ENCODE measurements around the gene DYNC1I2. TPM values are rescaled to one million over a fixed set of nuclear protein-coding genes. Genes with fewer than 3 reads are reported as not detected.

Gene DYNC1I2
- total and polyA plus RNA-seq, 2 of the 4 experiments (the other 2 are of a cell fraction), result 110 to 114 TPM

DNA sequence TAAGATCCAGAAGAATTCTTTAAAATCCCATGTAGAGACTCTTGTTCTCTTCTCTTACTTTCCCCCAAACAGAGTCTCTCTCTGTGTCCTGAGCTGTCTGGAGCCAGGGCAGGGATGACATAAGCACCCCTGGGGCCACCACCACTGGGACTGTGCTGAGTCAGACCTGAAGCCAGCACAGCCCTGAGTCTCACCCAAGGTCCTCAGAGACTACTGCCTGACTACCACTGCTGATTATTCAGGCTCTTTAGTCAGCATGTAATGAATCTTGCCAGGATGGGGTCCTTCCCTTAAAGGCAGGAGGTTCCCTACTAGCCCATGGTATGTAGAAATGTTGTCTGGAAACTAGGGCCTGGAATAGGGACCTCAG is 34.9 kb upstream of the DYNC1I2 start:
- Histone ChIP-seq H2BK20ac (ENCODE audit: low read depth, low read length) (no peak overlapping the region), H3K79me1 (ENCODE audit: low read depth in 1 of 2, low read length in 2 of 2) (no peaks in the 10 kb centered on the region), H3K4me1 (ENCODE audit: control insufficient read depth, insufficient read depth, low read length) (no peaks in the 10 kb centered on the region), H3K9me1 (ENCODE audit: insufficient read depth, low read length) (no peaks in the 10 kb centered on the region), H4K20me1 (ENCODE audit: insufficient read depth, low read length) (no peaks in the 10 kb centered on the region), H3K9me3 (ENCODE audit: control insufficient read depth, insufficient read depth, low read length) (peaks cover 2% of the 10 kb centered on the region; the same call in 1 of the 2 replicates), H2BK120ac (ENCODE audit: low read depth, low read length) (no peak overlapping the region), H4K8ac (ENCODE audit: low read depth in 2 of 2, low read length in 2 of 2) (no peak overlapping the region), H2BK5ac (ENCODE audit: low read depth, low read length, poor library complexity, severe bottlenecking) (no peak overlapping the region), H3K4ac (ENCODE audit: low read depth, low read length) (no peak overlapping the region), H3K4me2 (ENCODE audit: low read depth, low read length) (no peak overlapping the region), H3K27me3 (ENCODE audit: control insufficient read depth, insufficient read depth, low read length) (peaks cover 7% of the 10 kb centered on the region), H2AK9ac (replicated peaks; ENCODE audit: low read depth, low read length, poor library complexity) (no peak overlapping the region), H3K27ac (ENCODE audit: insufficient read depth, low read length) (no peak overlapping the region), H3K14ac (replicated peaks; ENCODE audit: low read depth, low read length) (no peak overlapping the region), H3K23ac (ENCODE audit: low read depth, low read length) (no peak overlapping the region), H3K56ac (ENCODE audit: extremely low read depth, insufficient read depth, low read length) (no peak overlapping the region), H2AK5ac (ENCODE audit: low read depth, low read length) (no peak overlapping the region), H2AFZ (replicated peaks; ENCODE audit: low read length, poor library complexity) (no peak overlapping the region), H4K5ac (ENCODE audit: low read depth, low read length) (no peak overlapping the region), H3K9ac (ENCODE audit: low read depth, low read length) (no peak overlapping the region), H3K18ac (ENCODE audit: low read depth, low read length) (no peak overlapping the region), H4K91ac (ENCODE audit: insufficient read depth, low read depth, low read length) (no peak overlapping the region), H2BK15ac (ENCODE audit: low read depth, low read length) (no peak overlapping the region), H3K4me3 (ENCODE audit: insufficient read depth, low read depth, low read length) (no peak overlapping the region), H3K36me3 (ENCODE audit: control insufficient read depth, insufficient read depth, low read length) (no peaks in the 10 kb centered on the region)
- no TSS peak for BruUV-seq (replicated peaks)
- DNase-seq (no peak), ATAC-seq (ENCODE audit: low read depth) (no peak; the same call in 1 of the 2 replicates)
- ChIA-PET CTCF (no interaction called here), POLR2A (ENCODE audit: unreplicated experiment) (no interaction called here)
- TF ChIP-seq NFE2L2 (IDR thresholded peaks at IDR 0.05; ENCODE audit: low read depth, low read length) (no peak), BHLHE40 (IDR thresholded peaks at IDR 0.05; ENCODE audit: low read depth, low read length) (no peak), POLR2A (IDR thresholded peaks at IDR 0.05; ENCODE audit: low read depth, low read length) (no peak), MXI1 (IDR thresholded peaks at IDR 0.05; ENCODE audit: borderline replicate concordance, low read depth, low read length) (no peak), CHD1 (IDR thresholded peaks at IDR 0.05; ENCODE audit: low read depth, low read length) (no peak), CEBPB (IDR thresholded peaks at IDR 0.05; ENCODE audit: low read depth, low read length) (no peak), RCOR1 (IDR thresholded peaks at IDR 0.05; ENCODE audit: insufficient replicate concordance, low read length) (no peak)
- TF ChIP-seq, protein P1, sequence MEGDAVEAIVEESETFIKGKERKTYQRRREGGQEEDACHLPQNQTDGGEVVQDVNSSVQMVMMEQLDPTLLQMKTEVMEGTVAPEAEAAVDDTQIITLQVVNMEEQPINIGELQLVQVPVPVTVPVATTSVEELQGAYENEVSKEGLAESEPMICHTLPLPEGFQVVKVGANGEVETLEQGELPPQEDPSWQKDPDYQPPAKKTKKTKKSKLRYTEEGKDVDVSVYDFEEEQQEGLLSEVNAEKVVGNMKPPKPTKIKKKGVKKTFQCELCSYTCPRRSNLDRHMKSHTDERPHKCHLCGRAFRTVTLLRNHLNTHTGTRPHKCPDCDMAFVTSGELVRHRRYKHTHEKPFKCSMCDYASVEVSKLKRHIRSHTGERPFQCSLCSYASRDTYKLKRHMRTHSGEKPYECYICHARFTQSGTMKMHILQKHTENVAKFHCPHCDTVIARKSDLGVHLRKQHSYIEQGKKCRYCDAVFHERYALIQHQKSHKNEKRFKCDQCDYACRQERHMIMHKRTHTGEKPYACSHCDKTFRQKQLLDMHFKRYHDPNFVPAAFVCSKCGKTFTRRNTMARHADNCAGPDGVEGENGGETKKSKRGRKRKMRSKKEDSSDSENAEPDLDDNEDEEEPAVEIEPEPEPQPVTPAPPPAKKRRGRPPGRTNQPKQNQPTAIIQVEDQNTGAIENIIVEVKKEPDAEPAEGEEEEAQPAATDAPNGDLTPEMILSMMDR (conservative IDR thresholded peaks at IDR 0.05; ENCODE audit: low read depth, low read length), result no peak
- intact Hi-C loops (cut with micrococcal nuclease), result no loop called here
- in situ Hi-C loops (cut with MboI; ENCODE audit: low sequenced_read_pairs), result no loop called here
- dilution Hi-C loops (cut with HindIII; ENCODE audit: low sequenced_read_pairs, unreplicated experiment), result no loop called here
